Natural killer cell (primary cell): ENCODE data around the gene CEP83. TPM values are rescaled to one million over a fixed set of nuclear protein-coding genes. Genes with fewer than 3 reads are reported as not detected.
"Not testable (repeated sequence)": the region's sequence is repeated elsewhere in the genome, so short reads cannot be mapped to it uniquely, and the experiment has no call there.

ENCODE experiments used
- ATAC-seq, 3 donors: fragments of 150-1000 bp in 2 of 3; fragments of 200-7000 bp in 1 of 3; cut with Tn5 transposase; 1 replicate in 1 of 3; 2 replicates in 2 of 3; pipeline ENCODE4 v1.10.0; 2021; ENCODE audit warnings: mild to moderate bottlenecking in 2 of 3, moderate library complexity in 2 of 3
- DNase-seq, 2 donors: peaks; one replicate each; pipeline versions ENCODE4 v3.0.0 to v3.0.0-alpha.2; 2013 to 2021; ENCODE audit warnings: mixed read lengths in 1 of 2
- H3K27ac ChIP-seq: one replicate; pipeline ENCODE4 v1.5.1; 2013; ENCODE audit warnings: mild to moderate bottlenecking, low read length
- H3K27me3 ChIP-seq: one replicate; pipeline ENCODE4 v1.6.1; 2013; ENCODE audit warnings: low read length; ENCODE audit not compliant: control insufficient read depth, insufficient read depth
- H3K36me3 ChIP-seq: one replicate; pipeline ENCODE4 v1.6.1; 2013; ENCODE audit warnings: low read length; ENCODE audit not compliant: control insufficient read depth, insufficient read depth
- H3K4me1 ChIP-seq: one replicate; pipeline ENCODE4 v1.6.1; 2013; ENCODE audit warnings: low read length; ENCODE audit not compliant: control insufficient read depth, insufficient read depth
- H3K4me3 ChIP-seq: one replicate; pipeline ENCODE4 v1.5.1; 2013; ENCODE audit warnings: low read length
- H3K9me3 ChIP-seq: one replicate; pipeline ENCODE4 v1.6.1; 2013; ENCODE audit warnings: low read length; ENCODE audit not compliant: control insufficient read depth, insufficient read depth
- H3K27ac Mint-ChIP-seq, 2 donors: one replicate each; pipeline ENCODE4 v1.8.0; 2022; ENCODE audit warnings: mild to moderate bottlenecking in 2 of 2, mixed read lengths in 2 of 2, moderate library complexity in 1 of 2
- H3K27me3 Mint-ChIP-seq, 2 donors: one replicate each; pipeline ENCODE4 v1.8.0; 2022; ENCODE audit warnings: low read depth in 2 of 2, mixed read lengths in 2 of 2
- H3K36me3 Mint-ChIP-seq: one replicate; pipeline ENCODE4 v1.8.0; 2022; ENCODE audit warnings: mixed read lengths
- H3K4me1 Mint-ChIP-seq, 2 donors: one replicate each; pipeline ENCODE4 v1.8.0; 2022; ENCODE audit warnings: mixed read lengths in 2 of 2
- H3K4me3 Mint-ChIP-seq: one replicate; pipeline ENCODE4 v1.8.0; 2022; ENCODE audit warnings: mild to moderate bottlenecking, moderate library complexity, mixed read lengths
- H3K9me3 Mint-ChIP-seq, 2 donors: one replicate each; pipeline ENCODE4 v1.8.0; 2022; ENCODE audit warnings: mixed read lengths in 2 of 2
- WGBS: methylation state at CpG from one replicate; pipeline ENCODE4 v1.1.7; 2013; ENCODE audit warnings: missing lambda C conversion rate; ENCODE audit not compliant: insufficient coverage; 5-methylcytosine and 5-hydroxymethylcytosine counted together
- intact Hi-C: fragments of 100-400 bp; cut with micrococcal nuclease; formaldehyde crosslinking; loops from one replicate; pipeline ENCODE4 v1.14.2; 2022
- total RNA-seq, 4 donors: library from RNA; stranded (reverse); fragments of 120-200 nt in 1 of 4; gene quantifications; one replicate each; pipeline versions ENCODE4 v1.2.3 to v1.2.4, GENCODE V29; 2013 to 2022
- TF ChIP-seq, protein P1 (sequence below): fragments of 200-600 bp; IDR thresholded peaks from one replicate; pipeline ENCODE4 v1.8.0; 2022; ENCODE audit warnings: antibody characterized with exemption

Gene CEP83
- total RNA-seq, 3 donors from 2014 or later (not counting 1 experiment from before 2014, with no cell fraction given), result 13.3 to 19.3 (median 15.2) TPM

DNA sequence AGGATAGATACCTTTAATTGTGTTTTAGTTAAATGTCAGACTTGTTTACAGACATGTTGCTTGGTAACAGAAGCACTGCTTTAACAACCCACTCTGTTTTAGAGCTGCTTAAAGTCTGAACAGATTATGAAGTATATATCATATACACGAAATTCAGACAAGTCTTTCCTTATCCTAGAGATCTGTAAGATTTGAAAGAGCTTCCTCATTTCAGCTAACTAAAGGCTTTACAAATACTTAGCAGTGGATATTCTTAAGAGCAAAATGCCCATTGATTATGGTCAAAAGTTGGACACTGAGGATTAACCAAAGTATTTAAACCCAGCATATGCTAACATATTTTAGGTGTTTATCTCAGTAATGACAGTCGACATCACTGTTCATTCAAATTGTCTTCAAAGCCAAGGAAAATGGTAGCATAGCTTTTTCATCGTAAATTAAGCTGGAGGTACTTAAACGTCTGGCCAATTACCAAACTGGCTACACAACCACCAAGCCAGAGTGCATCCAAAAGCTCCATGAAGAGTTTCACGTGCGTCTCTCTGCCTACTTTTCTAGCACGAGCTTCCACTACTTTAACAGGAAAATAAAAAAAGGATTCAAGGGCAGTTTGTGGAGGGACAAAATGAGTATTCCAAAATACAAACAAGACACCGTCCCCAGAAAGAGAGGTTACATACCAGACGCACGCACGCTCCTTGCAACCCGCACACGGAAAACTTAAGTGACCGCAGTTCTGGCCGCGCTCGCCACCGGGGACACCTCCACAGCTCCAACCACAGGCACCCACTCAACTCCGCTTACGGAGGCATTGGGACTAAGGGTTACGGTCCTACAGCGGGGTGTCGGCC lies 565 bp downstream of the CEP83 start:
- Histone ChIP-seq H3K4me3 (peak overlapping the region; percentile 85), H3K4me1 (peaks cover 6% of the 10 kb centered on the region), H3K36me3 (no peaks in the 10 kb centered on the region), H3K9me3 (no peaks in the 10 kb centered on the region), H3K27ac (peak overlapping the region; percentile 86), H3K27me3 (no peaks in the 10 kb centered on the region)
- peak overlapping the region; percentile 94 for H3K4me3 Mint-ChIP-seq
- H3K27ac Mint-ChIP-seq, result peak overlapping the region; percentile 90 to 95
- H3K36me3 Mint-ChIP-seq, result no peaks in the 10 kb centered on the region
- peak in 1 of 2 donors; percentile 51 for DNase-seq
- 0% methylated on average over 20 of the region's 23 CpGs for WGBS
- intact Hi-C loops, result no loop called here
- H3K27me3 Mint-ChIP-seq, result peaks cover 7 to 10% of the 10 kb centered on the region in 2 donors
- TF ChIP-seq, protein P1, sequence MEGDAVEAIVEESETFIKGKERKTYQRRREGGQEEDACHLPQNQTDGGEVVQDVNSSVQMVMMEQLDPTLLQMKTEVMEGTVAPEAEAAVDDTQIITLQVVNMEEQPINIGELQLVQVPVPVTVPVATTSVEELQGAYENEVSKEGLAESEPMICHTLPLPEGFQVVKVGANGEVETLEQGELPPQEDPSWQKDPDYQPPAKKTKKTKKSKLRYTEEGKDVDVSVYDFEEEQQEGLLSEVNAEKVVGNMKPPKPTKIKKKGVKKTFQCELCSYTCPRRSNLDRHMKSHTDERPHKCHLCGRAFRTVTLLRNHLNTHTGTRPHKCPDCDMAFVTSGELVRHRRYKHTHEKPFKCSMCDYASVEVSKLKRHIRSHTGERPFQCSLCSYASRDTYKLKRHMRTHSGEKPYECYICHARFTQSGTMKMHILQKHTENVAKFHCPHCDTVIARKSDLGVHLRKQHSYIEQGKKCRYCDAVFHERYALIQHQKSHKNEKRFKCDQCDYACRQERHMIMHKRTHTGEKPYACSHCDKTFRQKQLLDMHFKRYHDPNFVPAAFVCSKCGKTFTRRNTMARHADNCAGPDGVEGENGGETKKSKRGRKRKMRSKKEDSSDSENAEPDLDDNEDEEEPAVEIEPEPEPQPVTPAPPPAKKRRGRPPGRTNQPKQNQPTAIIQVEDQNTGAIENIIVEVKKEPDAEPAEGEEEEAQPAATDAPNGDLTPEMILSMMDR, result no peak
- H3K9me3 Mint-ChIP-seq, result no peaks in the 10 kb centered on the region
- peaks cover 13 to 18% of the 10 kb centered on the region in 2 donors for H3K4me1 Mint-ChIP-seq
- ATAC-seq, result peak; percentile 32 to 36 (median 34)

DNA sequence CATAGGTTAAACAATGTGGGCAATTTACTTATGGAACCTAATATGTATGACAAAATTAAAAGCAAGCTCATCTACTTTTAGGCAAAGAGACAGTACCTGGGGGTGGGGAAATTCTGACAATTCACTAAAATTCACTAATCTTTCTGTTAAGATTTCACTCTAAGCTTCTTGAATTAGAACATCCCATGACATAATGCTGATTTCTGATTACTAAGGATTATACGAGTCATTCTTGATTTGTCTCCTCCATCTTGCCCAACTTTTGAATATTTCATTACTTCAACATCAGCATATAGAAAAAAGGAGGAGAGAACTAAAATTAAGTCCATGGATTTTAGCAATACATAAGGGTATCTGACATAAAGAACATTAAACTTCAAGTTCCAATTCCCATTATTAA lies 2.4 kb downstream of the CEP83 start:
- Histone ChIP-seq H3K4me1 (peaks cover 6% of the 10 kb centered on the region), H3K4me3 (no peak overlapping the region), H3K27ac (no peak overlapping the region), H3K27me3 (no peaks in the 10 kb centered on the region), H3K9me3 (no peaks in the 10 kb centered on the region), H3K36me3 (no peaks in the 10 kb centered on the region)
- TF ChIP-seq, protein P1, result no peak
- Mint-ChIP-seq H3K4me1 (peaks cover 13 to 18% of the 10 kb centered on the region in 2 donors), H3K27ac (peak overlapping the region in 1 of 2 donors; percentile 12), H3K27me3 (peaks cover 3 to 4% of the 10 kb centered on the region in 2 donors), H3K4me3 (peak overlapping the region; percentile 35), H3K9me3 (no peaks in the 10 kb centered on the region), H3K36me3 (no peaks in the 10 kb centered on the region)
- no CpG with 5 or more reads among the region's 1 CpG for WGBS
- no peak for DNase-seq
- ATAC-seq, result no peak
- intact Hi-C loops, result no loop called here

DNA sequence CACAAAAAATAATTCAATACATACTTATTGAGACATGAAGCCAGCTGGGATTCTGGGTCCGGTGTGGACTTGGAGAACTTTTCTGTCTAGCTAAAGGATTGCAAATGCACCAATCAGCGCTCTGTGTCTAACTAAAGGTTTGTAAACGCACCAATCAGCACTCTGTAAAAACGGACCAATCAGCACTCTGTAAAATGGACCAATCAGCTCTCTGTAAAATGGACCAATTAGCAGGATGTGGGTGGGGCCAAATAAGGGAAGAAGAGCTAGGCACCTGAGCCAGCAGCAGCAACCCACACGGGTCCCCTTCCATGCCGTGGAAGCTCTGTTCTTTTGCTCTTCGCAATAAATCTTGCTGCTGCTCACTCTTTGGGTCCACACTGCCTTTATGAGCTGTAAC lies 5.3 kb downstream of the CEP83 start:
- H3K27me3 Mint-ChIP-seq, intact Hi-C loops, H3K4me1 Mint-ChIP-seq: not testable (repeated sequence)

DNA sequence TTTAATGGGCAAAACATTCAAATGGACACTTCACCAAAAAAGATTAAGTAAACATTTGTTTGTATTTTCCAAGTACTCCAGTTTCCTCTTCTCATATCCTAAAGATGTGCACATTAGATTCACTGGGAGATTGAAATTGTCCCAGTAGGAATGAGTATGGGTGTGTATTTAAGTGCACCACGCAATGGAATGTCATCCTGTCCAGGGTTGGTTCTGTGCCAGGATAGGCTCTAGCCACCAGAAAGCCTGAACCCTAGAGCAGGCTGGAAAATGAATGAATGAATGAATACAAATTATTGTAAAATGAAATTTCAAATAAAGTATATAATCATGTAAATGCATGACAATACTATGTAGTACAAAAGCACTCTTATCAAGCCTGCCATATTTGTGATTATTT lies 14.0 kb downstream of the CEP83 start:
- no peak for ATAC-seq
- Mint-ChIP-seq H3K27me3 (no peaks in the 10 kb centered on the region), H3K9me3 (peaks cover 0 to 5% of the 10 kb centered on the region in 2 donors), H3K36me3 (peaks cover 9% of the 10 kb centered on the region), H3K4me3 (no peak overlapping the region), H3K4me1 (no peaks in the 10 kb centered on the region), H3K27ac (no peak overlapping the region)
- intact Hi-C loops, result no loop called here
- Histone ChIP-seq H3K4me1 (no peaks in the 10 kb centered on the region), H3K9me3 (peaks cover 4% of the 10 kb centered on the region), H3K27me3 (no peaks in the 10 kb centered on the region), H3K27ac (no peak overlapping the region), H3K36me3 (no peaks in the 10 kb centered on the region), H3K4me3 (no peak overlapping the region)
- WGBS, result 100% methylated on average over 1 of the region's 1 CpG
- TF ChIP-seq, protein P1, result no peak
- DNase-seq, result no peak

More for the DNA sequence above, 5.3 kb downstream of the CEP83 start:
- not testable (repeated sequence) for H3K9me3 ChIP-seq, ATAC-seq, H3K4me1 ChIP-seq, H3K9me3 Mint-ChIP-seq, H3K36me3 ChIP-seq, H3K27me3 ChIP-seq, H3K27ac Mint-ChIP-seq, H3K4me3 ChIP-seq, H3K36me3 Mint-ChIP-seq, H3K4me3 Mint-ChIP-seq, H3K27ac ChIP-seq, DNase-seq
- 98% methylated on average over 7 of the region's 7 CpGs for WGBS
